ENCODE results near the gene GPC5. TPM values are rescaled to one million over a fixed set of nuclear protein-coding genes. Genes with fewer than 3 reads are reported as not detected.

Gene GPC5
- total and polyA plus RNA-seq, 9 of the 15 experiments (the other 6 are each of a cell fraction or from before 2014, with no cell fraction given): 0.18 to 0.27 TPM; not detected in 7

DNA sequence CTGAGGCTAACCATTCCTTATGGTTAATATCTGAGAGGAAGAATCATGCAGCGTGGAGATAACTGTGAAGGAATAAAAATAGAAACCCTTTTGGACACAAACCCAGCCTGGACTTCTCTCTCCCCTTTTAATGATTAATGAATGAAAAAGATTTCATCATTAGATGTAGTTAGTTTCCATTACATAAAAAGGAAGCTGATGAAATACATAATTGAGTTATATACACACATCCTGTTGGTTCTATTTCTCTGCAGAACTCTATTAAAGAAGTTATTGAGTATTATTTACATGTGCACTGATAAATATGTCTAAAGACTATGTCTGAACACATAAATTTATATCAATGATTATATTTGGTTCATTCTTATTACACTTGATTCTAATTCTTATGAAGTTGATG, 465.3 kb downstream of the GPC5 start (continued):
- TF ChIP-seq HDAC6 (IDR thresholded peaks at IDR 0.05; ENCODE audit: low read depth, low read length): no peak
- no peak for TF ChIP-seq ZNF263 (CRISPR knock-in tag; IDR thresholded peaks at IDR 0.05; ENCODE audit: borderline replicate concordance)
- TF ChIP-seq, protein P1, sequence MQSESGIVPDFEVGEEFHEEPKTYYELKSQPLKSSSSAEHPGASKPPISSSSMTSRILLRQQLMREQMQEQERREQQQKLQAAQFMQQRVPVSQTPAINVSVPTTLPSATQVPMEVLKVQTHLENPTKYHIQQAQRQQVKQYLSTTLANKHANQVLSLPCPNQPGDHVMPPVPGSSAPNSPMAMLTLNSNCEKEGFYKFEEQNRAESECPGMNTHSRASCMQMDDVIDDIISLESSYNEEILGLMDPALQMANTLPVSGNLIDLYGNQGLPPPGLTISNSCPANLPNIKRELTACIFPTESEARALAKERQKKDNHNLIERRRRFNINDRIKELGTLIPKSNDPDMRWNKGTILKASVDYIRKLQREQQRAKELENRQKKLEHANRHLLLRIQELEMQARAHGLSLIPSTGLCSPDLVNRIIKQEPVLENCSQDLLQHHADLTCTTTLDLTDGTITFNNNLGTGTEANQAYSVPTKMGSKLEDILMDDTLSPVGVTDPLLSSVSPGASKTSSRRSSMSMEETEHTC (IDR thresholded peaks at IDR 0.05): no peak
- TF ChIP-seq FIP1L1 (IDR thresholded peaks at IDR 0.05; ENCODE audit: low read depth, low read length, poor library complexity, severe bottlenecking): no peak
- TF ChIP-seq MAX (CRISPR knock-in tag; IDR thresholded peaks at IDR 0.05): no peak
- TF ChIP-seq, protein P2, sequence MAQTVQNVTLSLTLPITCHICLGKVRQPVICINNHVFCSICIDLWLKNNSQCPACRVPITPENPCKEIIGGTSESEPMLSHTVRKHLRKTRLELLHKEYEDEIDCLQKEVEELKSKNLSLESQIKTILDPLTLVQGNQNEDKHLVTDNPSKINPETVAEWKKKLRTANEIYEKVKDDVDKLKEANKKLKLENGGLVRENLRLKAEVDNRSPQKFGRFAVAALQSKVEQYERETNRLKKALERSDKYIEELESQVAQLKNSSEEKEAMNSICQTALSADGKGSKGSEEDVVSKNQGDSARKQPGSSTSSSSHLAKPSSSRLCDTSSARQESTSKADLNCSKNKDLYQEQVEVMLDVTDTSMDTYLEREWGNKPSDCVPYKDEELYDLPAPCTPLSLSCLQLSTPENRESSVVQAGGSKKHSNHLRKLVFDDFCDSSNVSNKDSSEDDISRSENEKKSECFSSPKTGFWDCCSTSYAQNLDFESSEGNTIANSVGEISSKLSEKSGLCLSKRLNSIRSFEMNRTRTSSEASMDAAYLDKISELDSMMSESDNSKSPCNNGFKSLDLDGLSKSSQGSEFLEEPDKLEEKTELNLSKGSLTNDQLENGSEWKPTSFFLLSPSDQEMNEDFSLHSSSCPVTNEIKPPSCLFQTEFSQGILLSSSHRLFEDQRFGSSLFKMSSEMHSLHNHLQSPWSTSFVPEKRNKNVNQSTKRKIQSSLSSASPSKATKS (CRISPR knock-in tag; IDR thresholded peaks at IDR 0.05): no peak
- TF ChIP-seq TRIM24 (IDR thresholded peaks at IDR 0.05): no peak
- TF ChIP-seq ATF7 (IDR thresholded peaks at IDR 0.05): no peak
- no peak for TF ChIP-seq RB1 (IDR thresholded peaks at IDR 0.05; ENCODE audit: low read depth)
- TF ChIP-seq POLR2AphosphoS2 (IDR thresholded peaks at IDR 0.05; ENCODE audit: low read length): no peak
- TF ChIP-seq GATAD2B (IDR thresholded peaks at IDR 0.05; ENCODE audit: borderline replicate concordance): no peak
